ENCODE data around the gene VPS8.

- TF ChIP-seq JUND (CRISPR knock-in tag; IDR thresholded peaks at IDR 0.05) (no peak), MAFF (IDR thresholded peaks at IDR 0.05; ENCODE audit: low read depth, low read length) (no peak), ATF3 (CRISPR knock-in tag; IDR thresholded peaks at IDR 0.05) (no peak), ZBTB39 (CRISPR knock-in tag; IDR thresholded peaks at IDR 0.05) (no peak), TCF7L2 (IDR thresholded peaks at IDR 0.05; ENCODE audit: low read depth, low read length) (no peak), CTCF (CRISPR knock-in tag; IDR thresholded peaks at IDR 0.05) (0 out of 2 replicates have a peak, but pooled peaks have one; percentile 25)
Measured at GRCh38 chr3:184808021-184808420, 3.9 kb upstream of the VPS8 start.

All from HepG2 (cell line).